Endothelial cell (in vitro differentiated cells): ENCODE results near the gene GPR62. TPM values are rescaled to one million over a fixed set of nuclear protein-coding genes. Genes with fewer than 3 reads are reported as not detected.

Source experiments
- DNase-seq: peaks from one replicate; pipeline ENCODE4 v3.0.0; 2021; ENCODE audit warnings: low spot score
- H3K27ac Mint-ChIP-seq: one replicate; pipeline ENCODE4 v1.8.0; 2021; ENCODE audit warnings: mixed read lengths, inconsistent platforms; ENCODE audit not compliant: unreplicated experiment
- H3K27me3 Mint-ChIP-seq: one replicate; pipeline ENCODE4 v1.8.0; 2021; ENCODE audit warnings: mild to moderate bottlenecking, moderate library complexity, mixed read lengths, inconsistent platforms; ENCODE audit not compliant: unreplicated experiment
- H3K36me3 Mint-ChIP-seq: one replicate; pipeline ENCODE4 v1.8.0; 2021; ENCODE audit warnings: mild to moderate bottlenecking, low read depth, mixed read lengths, inconsistent platforms; ENCODE audit not compliant: unreplicated experiment
- H3K4me1 Mint-ChIP-seq: one replicate; pipeline ENCODE4 v1.8.0; 2021; ENCODE audit warnings: mild to moderate bottlenecking, mixed read lengths, inconsistent platforms; ENCODE audit not compliant: unreplicated experiment
- H3K4me3 Mint-ChIP-seq: one replicate; pipeline ENCODE4 v1.8.0; 2021; ENCODE audit warnings: mild to moderate bottlenecking, mixed read lengths, inconsistent platforms; ENCODE audit not compliant: unreplicated experiment
- H3K9me3 Mint-ChIP-seq: one replicate; pipeline ENCODE4 v1.8.0; 2021; ENCODE audit warnings: mixed read lengths, inconsistent platforms; ENCODE audit not compliant: unreplicated experiment
- CTCF ChIP-seq: fragments of 200-600 bp; sonication (generic); IDR thresholded peaks from one replicate; pipeline ENCODE4 v1.5.0; 2021; ENCODE audit warnings: antibody characterized with exemption; ENCODE audit not compliant: unreplicated experiment
- total RNA-seq: library from RNA; stranded (reverse); fragmentation: NEBNext Ultra II Directional; extraction: Animal tissue kit (Norgen Biotek cat#: 25700); gene quantifications from one replicate; pipeline ENCODE4 v1.2.1, GENCODE V29; 2021; ENCODE audit not compliant: unreplicated experiment

GPR62 gene
- total RNA-seq, 1 donor from 2014 or later = not detected

GRCh38 chr3:51955893-51956770, 951 bp downstream of the GPR62 start:
- H3K4me3 Mint-ChIP-seq = no peak overlapping the region

GRCh38 chr3:51957520-51958205, 2.5 kb downstream of the GPR62 start:
- no peak for TF ChIP-seq CTCF
- no peaks in the 10 kb centered on the region for H3K9me3 Mint-ChIP-seq
- H3K27ac Mint-ChIP-seq = no peak overlapping the region
- H3K27me3 Mint-ChIP-seq = peaks cover 19% of the 10 kb centered on the region
- H3K4me3 Mint-ChIP-seq = no peak overlapping the region
- H3K36me3 Mint-ChIP-seq = peaks cover 4% of the 10 kb centered on the region
- no peaks in the 10 kb centered on the region for H3K4me1 Mint-ChIP-seq
- DNase-seq = no peak

More at GRCh38 chr3:51955893-51956770, 951 bp downstream of the GPR62 start:
- H3K4me1 Mint-ChIP-seq = no peaks in the 10 kb centered on the region
- H3K27ac Mint-ChIP-seq = no peak overlapping the region
- H3K9me3 Mint-ChIP-seq = no peaks in the 10 kb centered on the region
- peaks cover 14% of the 10 kb centered on the region for H3K27me3 Mint-ChIP-seq
- peaks cover 4% of the 10 kb centered on the region for H3K36me3 Mint-ChIP-seq
- TF ChIP-seq CTCF = peak; percentile 38
- peak; percentile 62 for DNase-seq

GRCh38 chr3:51958603-51959521, 3.7 kb downstream of the GPR62 start:
- no peak for TF ChIP-seq CTCF
- no peak for DNase-seq
- peaks cover 16% of the 10 kb centered on the region for H3K27me3 Mint-ChIP-seq
- H3K4me1 Mint-ChIP-seq = no peaks in the 10 kb centered on the region
- H3K36me3 Mint-ChIP-seq = peaks cover 4% of the 10 kb centered on the region
- H3K4me3 Mint-ChIP-seq = peak overlapping the region; percentile 66
- no peaks in the 10 kb centered on the region for H3K9me3 Mint-ChIP-seq
- no peak overlapping the region for H3K27ac Mint-ChIP-seq

GRCh38 chr3:51959651-51960050, 4.5 kb downstream of the GPR62 start:
- no peak for DNase-seq
- peaks cover 11% of the 10 kb centered on the region for H3K27me3 Mint-ChIP-seq
- H3K4me1 Mint-ChIP-seq = no peaks in the 10 kb centered on the region
- H3K36me3 Mint-ChIP-seq = peaks cover 4% of the 10 kb centered on the region
- no peaks in the 10 kb centered on the region for H3K9me3 Mint-ChIP-seq
- H3K4me3 Mint-ChIP-seq = no peak overlapping the region
- no peak for TF ChIP-seq CTCF
- no peak overlapping the region for H3K27ac Mint-ChIP-seq
